GM21526 (cell line): ENCODE measurements around the gene UAP1L1.

Experiments used
- ATAC-seq: cut with Tn5 transposase; IDR thresholded peaks from one replicate; pipeline ENCODE4 v1.9.1; 2021; ENCODE audit warnings: moderate library complexity; ENCODE audit not compliant: unreplicated experiment, low FRiP score

Gene UAP1L1

GRCh38 chr9:137089232-137089947 lies 12.1 kb downstream of the UAP1L1 start:
- ATAC-seq, result no peak

DNA sequence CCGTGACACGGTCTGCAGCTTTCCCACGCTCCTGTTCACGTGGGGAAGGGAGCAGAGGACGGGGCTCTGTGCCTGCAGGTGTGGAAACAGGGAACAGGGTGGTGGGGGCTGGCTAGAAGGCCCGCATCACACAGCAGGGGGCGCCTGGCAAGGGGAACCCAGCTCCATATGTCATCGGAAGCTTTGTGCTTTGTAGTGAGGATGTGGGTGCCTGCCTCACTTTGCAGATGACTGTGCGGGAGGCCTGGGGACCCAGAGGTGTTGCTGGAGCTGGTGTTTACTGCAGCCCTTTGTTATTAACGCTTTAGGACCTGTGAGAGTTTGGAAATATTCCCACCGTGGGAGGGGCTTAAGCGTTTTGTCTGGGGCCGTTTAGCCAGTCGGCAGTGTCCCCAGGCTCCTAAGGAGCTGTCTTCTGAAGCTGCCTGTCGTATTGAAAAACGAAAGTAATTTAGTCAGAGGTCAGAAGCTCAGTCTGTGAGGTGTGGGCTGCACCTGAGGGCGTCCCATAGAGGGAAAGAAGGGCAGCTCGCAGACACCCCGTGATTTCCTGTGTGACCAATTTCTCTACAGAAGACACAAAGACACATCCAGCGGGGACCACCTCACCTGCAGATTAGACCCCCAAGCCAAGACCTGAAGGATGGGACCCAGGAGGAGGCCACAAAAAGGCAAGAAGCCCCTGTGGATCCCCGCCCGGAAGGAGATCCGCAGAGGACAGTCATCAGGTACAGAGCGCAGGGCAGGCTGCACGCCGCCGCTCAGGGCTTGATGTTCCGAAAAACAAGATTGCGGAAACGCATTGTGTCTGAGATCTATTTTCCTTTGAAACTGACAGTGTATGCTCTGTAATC lies 18.6 kb downstream of the UAP1L1 start:
- peak; percentile 59 for ATAC-seq

- ATAC-seq, result no peak
These were observed 19.6 kb downstream of the UAP1L1 start for GRCh38 chr9:137096785-137097546.

- no peak for ATAC-seq
These were observed 20.6 kb downstream of the UAP1L1 start for GRCh38 chr9:137097761-137098462.

DNA sequence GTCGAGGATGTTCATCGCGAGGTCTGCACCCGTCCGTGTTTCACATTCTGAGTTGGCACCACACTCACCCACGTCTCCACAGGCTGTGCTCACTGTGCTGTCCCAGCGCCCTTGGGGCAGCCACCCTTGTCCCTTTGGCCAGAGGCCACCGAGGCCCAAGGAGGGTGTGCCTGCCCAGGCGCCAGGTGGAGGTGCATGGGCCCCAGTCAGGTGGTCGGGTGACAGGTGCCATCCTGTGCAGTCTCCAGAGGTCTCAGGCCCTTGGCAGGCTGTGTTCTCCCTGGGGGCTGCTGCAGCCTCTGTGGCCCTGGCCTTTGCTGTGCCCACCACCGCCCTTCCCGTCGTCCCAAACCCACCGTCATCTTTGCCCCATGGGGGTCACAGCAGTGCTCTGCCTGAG lies 21.9 kb downstream of the UAP1L1 start:
- ATAC-seq, result no peak

DNA sequence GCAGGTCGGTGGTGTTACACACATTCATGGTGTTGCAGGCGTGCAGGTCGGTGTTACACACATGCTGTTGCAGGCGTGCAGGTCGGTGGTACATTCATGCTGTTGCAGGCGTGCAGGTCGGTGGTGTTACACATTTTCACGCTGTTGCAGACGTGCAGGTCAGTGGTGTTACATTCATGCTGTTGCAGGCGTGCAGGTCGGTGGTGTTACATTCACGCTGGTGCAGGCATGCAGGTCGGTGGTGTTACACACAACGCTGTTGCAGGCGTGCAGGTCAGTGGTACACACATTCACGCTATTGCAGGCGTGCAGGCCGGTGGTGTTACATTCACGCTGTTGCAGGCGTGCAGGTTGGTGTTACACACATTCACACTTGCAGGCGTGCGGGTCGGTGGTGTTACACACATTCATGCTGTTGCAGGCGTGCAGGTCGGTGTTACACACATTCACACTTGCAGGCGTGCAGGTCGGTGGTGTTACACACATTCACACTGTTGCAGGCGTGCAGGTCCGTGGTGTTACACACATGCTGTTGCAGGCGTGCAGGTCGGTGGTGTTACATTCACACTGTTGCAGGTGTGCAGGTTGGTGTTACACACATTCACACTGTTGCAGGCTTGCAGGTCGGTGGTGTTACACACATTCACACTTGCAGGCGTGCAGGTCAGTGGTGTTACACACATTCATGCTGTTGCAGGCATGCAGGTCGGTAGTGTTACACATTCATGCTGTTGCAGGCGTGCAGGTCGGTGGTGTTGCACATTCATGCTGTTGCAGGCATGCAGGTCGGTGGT lies 26.1 kb downstream of the UAP1L1 start:
- no peak for ATAC-seq

- ATAC-seq, result no peak
These were observed 28.7 kb downstream of the UAP1L1 start for GRCh38 chr9:137105814-137106661.

- ATAC-seq, result no peak
These were observed 29.4 kb downstream of the UAP1L1 start for GRCh38 chr9:137106662-137107250.

- no peak for ATAC-seq
These were observed 30.1 kb downstream of the UAP1L1 start for GRCh38 chr9:137107312-137107921.

GRCh38 chr9:137107982-137108381 lies 30.7 kb downstream of the UAP1L1 start:
- ATAC-seq, result no peak

DNA sequence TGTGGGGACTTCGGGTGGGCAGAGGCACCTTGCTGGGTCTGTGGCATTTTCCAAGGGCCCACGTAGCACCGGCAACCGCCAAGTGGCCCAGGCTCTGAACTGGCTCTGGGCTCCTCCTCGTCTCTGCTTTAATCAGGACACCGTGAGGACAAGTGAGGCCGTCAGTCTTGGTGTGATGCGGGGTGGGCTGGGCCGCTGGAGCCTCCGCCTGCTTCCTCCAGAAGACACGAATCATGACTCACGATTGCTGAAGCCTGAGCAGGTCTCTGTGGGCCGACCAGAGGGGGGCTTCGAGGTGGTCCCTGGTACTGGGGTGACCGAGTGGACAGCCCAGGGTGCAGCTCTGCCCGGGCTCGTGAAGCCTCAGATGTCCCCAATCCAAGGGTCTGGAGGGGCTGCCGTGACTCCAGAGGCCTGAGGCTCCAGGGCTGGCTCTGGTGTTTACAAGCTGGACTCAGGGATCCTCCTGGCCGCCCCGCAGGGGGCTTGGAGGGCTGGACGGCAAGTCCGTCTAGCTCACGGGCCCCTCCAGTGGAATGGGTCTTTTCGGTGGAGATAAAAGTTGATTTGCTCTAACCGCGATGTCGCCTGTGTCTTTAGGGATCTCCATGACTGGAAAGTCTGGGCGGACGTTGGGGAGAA lies 31.4 kb downstream of the UAP1L1 start:
- ATAC-seq, result no peak

DNA sequence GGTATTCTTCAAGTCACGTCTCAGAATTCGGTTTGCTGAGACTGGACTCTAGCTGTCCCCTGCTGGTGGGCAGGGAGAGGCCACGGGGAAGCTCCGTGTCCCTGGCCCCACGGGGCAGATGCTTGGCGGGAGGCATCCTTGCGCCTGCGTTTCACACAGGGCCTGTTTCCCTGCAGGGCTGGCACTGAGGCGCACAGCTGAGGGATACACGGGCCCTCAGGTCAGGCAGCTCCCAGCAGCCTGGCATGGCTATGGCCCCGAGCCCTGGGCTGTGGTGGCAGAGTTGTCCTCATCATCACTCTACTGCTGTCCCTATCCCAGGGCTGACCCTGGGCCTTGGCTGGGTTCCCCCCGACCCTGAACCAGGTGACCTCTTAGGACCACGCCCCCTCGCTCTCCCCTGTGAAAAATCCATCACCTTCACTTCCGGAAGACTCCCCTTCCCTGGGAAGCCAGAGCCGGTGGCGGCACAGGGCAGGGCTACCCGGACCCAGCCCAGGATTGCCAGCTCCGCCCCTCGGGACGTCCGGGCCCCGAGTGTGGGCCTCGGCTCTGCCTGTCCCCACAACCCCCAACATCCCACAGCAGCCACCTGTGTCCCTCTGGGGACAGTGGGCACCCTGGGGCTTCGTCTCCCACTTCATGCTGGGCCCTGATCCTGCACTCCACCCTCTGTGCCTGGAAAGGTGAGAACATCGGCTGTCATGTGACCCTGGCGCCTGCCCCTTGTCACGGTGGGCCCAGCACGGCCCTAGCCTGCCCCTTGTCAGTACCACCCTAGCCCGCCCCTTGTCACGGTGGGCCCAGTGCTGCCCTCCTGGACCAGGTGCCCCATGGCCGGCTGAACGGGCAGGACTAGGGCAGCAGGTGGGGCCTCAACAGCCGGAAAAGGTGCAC lies 32.2 kb downstream of the UAP1L1 start:
- ATAC-seq, result no peak

DNA sequence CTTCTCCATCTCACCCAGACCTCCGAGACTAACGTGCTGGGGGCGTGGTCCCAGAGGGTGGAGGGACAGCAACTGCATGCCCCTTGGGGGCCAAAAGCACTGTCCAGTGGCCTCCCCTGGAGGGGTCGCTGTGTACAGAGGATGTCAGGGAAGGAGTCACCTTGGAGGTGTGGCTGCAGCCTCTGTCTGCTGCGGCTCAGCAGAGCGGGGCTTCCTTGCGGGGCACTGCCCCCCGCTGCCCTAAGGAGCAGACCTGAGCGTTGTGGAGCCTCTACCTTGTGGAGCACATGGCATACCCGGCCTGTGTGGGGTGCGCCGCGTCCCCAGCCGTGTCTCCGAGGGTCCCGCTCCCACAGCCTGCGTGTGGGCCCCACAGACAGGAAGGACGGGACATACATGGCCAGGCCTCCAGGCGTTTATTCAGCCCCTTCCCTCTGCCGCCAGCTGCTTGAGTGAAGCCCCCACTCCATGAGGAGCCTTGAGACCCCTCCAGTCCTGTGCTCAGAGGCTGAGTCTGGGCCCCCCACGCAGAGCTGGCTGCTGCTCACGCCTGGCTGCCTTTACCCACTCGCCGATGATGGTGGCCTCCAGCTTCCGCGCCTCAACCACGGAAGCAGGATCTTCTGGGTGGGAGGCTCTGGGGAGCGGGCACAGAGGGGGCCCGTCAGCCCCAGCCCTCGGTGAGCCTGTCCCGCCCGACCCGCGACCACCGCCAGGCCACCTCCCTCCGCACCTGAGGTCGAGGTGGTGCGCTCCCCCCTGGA lies 33.0 kb downstream of the UAP1L1 start:
- ATAC-seq, result no peak

- ATAC-seq, result no peak
These were observed 33.8 kb downstream of the UAP1L1 start for GRCh38 chr9:137110911-137111787.
